HAP-1 (cell line): ENCODE measurements around the gene HCN2.
"Not testable (repeated sequence)": the region's sequence is repeated elsewhere in the genome, so short reads cannot be mapped to it uniquely, and the experiment has no call there.

ENCODE experiments used
- DNase-seq, 2 experiments: peaks; one replicate each; pipeline ENCODE4 v3.0.0-alpha.2; 2016 to 2020; ENCODE audit warnings: low spot score in 2 of 2
- H3K27me3 ChIP-seq: fragments of 250-450 bp; sonication (Bioruptor Pico); 2 replicates; pipeline ENCODE4 v1.5.1; 2020; ENCODE audit warnings: low read depth, mild to moderate bottlenecking, moderate library complexity
- H3K36me3 ChIP-seq: fragments of 250-450 bp; sonication (Bioruptor Pico); replicated peaks from 2 replicates; pipeline ENCODE4 v1.5.1; 2020; ENCODE audit warnings: mild to moderate bottlenecking
- H3K4me1 ChIP-seq: fragments of 250-450 bp; sonication (Bioruptor Pico); 2 replicates; pipeline ENCODE4 v1.5.1; 2020; ENCODE audit warnings: mild to moderate bottlenecking
- H3K4me3 ChIP-seq: fragments of 250-450 bp; sonication (Bioruptor Pico); 2 replicates; pipeline ENCODE4 v1.5.1; 2020; ENCODE audit warnings: mild to moderate bottlenecking, moderate library complexity
- H3K9me3 ChIP-seq: fragments of 250-450 bp; sonication (Bioruptor Pico); 2 replicates; pipeline ENCODE4 v1.5.1; 2020; ENCODE audit warnings: mild to moderate bottlenecking, moderate library complexity
- in situ Hi-C: fragments of 300-500 bp; cut with MboI; formaldehyde crosslinking; loops from 3 replicates; pipeline ENCODE4 v1.14.3; 2020; ENCODE audit warnings: low sequenced_read_pairs, inconsistent platforms, mixed read lengths

Gene HCN2

DNA sequence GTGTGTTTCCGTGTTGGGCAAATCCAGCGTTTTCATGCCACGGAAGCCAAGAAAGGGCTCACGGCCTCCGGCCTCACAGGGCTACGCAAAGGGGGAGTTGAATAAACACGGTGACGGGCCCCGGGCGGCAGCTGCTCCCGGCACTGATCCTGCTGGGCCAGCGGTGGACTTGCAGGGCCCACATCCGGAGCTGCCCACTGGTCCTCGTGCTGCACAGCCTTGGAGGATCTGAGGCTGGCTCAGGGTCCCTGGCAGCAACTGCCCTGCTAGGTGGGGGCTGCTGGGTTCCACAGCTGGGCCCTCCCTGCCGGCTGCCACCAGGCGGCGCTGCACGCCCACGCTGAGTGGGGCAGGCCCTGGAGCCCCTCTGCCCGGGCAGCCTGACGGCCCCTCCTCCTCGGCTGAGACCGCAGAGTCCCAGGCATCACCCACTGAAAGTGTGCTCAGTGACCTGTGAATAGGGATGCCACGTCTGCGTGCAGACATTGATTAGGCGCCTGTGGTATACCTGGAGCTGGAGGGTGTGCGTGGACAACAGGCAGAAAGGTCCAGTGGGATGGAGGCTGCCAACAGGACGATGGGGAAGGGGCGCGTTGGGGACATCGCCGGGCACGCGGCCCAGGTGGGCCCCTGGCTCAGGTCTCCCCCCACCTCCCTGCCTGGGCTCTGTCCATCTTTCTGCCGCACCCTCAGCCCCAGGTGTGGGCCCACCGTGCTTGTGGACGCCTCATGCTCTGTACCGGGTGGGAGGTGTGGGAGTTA, 5.3 kb upstream of the HCN2 start:
- H3K36me3 ChIP-seq, result peaks cover 28% of the 10 kb centered on the region
- peak; percentile 54 to 86 for DNase-seq
- H3K27me3 ChIP-seq, result peaks cover 10% of the 10 kb centered on the region
- peaks cover 10% of the 10 kb centered on the region for H3K4me1 ChIP-seq
- in situ Hi-C loops, result loop anchor here (25.0 kb wide), 1 partner anchor 153 kb away; no protein-coding TSS in a partner anchor
- no peaks in the 10 kb centered on the region for H3K9me3 ChIP-seq
- no peak overlapping the region for H3K4me3 ChIP-seq

DNA sequence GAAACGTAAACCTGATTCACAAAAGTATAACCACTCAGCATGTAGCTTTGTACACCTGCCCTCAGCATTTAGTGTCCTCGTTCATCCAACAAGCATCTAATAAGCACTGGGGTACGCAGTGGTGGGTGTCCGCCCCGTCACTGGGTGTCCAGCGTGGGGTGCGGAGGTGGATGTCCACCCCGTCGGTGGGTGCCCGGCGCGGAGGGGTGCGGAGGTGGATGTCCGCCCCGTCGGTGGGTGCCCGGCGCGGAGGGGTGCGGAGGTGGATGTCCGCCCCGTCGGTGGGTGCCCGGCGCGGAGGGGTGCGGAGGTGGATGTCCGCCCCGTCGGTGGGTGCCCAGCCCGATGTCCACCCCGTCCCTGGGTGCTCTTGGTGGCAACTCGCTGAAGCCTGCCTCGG, 4.5 kb upstream of the HCN2 start:
- in situ Hi-C loops, result loop anchor here (25.0 kb wide), 1 partner anchor 152 kb away; no protein-coding TSS in a partner anchor
- Histone ChIP-seq H3K4me1 (peaks cover 11% of the 10 kb centered on the region), H3K27me3 (peaks cover 11% of the 10 kb centered on the region), H3K36me3 (peaks cover 21% of the 10 kb centered on the region)
- not testable (repeated sequence) for H3K9me3 ChIP-seq, DNase-seq, H3K4me3 ChIP-seq

DNA sequence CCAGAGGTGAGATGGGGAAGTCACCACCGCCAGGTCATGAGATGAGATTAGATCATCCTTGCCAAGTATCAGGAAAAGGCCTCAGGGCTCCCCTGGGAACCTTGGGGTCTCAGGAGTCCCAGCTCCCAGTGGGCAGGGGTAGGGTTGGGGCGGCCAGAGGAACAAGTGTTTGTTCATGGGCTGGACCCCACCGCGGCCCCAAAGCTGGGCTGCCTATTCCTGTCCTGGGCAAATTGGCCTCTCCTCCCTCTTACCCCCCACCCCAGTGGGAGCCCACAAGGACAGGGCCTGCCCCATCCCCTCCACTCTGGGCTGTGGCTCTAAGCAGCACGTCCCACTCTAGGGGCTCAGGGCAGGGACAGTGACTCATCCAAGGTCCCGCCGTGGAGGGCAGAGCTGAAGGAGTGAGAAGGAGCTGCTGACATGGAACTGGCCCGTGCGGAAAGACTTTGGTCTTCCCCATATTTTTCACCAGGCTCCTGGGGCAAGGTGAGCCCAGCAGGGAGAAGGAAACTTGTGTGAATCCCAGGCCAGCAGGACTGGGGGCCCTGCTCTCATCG, 4.0 kb upstream of the HCN2 start:
- Histone ChIP-seq H3K36me3 (peaks cover 17% of the 10 kb centered on the region), H3K9me3 (no peaks in the 10 kb centered on the region), H3K27me3 (peaks cover 11% of the 10 kb centered on the region), H3K4me3 (no peak overlapping the region), H3K4me1 (peaks cover 11% of the 10 kb centered on the region)
- in situ Hi-C loops, result loop anchor here (25.0 kb wide), 1 partner anchor 152 kb away; no protein-coding TSS in a partner anchor
- peak in 1 of 2 experiments; percentile 42 for DNase-seq

DNA sequence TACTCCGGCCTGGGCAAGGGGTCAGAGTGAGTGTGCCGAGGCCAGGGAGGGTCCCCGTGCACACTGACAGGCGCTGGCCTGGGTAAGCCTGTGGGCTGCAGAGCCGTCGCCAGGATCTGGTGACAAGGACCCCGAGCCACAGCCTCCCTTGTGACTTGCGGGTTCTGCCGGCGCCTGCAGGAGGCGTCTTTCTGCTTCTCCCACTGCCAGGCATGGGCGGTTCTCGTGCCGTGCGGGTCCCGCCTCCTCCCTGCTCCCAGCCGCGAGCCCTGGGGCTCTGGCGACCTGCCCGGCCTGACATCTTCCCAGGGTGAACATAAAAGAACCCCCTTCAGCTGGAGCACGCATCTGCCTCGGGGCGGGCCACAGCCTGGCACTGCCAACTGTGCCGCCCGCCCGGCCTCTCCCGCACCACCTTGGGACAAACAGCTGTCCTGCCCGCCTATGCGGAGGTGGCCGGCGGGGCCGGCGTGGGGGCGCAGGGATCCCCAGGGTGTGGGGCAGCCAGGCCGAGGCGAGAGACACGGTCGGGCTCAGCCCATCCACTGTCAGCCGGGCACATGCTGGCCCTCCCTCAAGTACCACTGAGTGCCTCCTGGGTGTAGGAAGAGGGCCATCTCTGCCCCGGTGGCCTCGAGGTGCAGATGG, 1.5 kb upstream of the HCN2 start:
- DNase-seq, result peak; percentile 78 to 93
- Histone ChIP-seq H3K9me3 (no peaks in the 10 kb centered on the region), H3K27me3 (peaks cover 23% of the 10 kb centered on the region), H3K4me3 (no peak overlapping the region), H3K36me3 (peaks cover under 1% of the 10 kb centered on the region), H3K4me1 (peaks cover 11% of the 10 kb centered on the region)
- in situ Hi-C loops, result loop anchor here (25.0 kb wide), 1 partner anchor 149 kb away; no protein-coding TSS in a partner anchor

DNA sequence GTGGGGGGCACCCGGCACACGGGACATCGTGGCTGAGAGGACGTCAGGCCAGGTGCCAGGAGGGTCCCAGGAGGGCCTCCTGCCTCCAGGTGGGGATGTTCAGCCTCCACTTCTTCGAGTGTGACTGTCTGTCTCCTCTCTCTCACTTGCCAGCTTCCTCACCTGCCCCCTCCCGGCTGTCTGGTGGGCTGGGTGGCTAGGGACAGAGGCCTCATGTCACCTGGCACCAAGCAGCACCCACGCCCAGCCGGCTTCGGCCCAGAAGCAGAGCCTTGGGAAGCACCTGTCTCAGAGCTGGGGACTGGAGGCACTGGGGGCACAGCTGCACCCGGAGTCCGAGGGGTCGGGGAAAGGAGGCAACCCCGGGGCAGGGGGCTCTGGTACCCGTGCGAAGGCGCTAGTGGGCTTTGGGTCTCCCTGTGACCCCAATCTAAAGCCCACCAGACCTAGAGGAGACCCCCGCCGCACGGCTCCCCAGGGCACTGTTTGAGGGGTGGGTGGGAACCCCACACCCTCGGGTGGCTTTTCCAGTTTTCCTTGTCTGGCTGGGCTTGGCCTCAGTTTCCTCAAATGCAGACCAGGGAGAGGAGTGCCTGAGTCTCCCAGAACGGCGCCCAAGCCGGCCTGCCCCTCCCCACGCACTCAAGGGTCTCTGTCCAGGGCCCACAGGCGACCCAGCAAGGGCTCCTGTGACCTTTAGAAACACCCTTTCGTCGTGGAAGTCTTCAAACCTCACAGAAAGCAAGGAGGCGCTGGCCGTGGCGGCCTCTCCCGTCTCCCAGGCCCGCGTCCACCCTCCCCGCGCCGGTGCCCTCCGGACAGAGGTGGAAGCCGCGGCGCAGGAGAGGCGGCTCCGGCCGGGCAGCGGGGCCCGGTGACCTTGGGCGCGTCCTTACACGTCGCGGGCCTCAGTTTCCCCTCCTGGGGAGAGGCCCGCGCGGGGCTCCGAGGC, 664 bp upstream of the HCN2 start:
- Histone ChIP-seq H3K4me3 (peak overlapping the region; percentile 7; the same call in 1 of the 2 replicates), H3K4me1 (peaks cover 11% of the 10 kb centered on the region), H3K36me3 (no peaks in the 10 kb centered on the region), H3K9me3 (no peaks in the 10 kb centered on the region), H3K27me3 (peaks cover 27% of the 10 kb centered on the region)
- no peak for DNase-seq
- in situ Hi-C loops, result loop anchor here (25.0 kb wide), 1 partner anchor 148 kb away; no protein-coding TSS in a partner anchor

DNA sequence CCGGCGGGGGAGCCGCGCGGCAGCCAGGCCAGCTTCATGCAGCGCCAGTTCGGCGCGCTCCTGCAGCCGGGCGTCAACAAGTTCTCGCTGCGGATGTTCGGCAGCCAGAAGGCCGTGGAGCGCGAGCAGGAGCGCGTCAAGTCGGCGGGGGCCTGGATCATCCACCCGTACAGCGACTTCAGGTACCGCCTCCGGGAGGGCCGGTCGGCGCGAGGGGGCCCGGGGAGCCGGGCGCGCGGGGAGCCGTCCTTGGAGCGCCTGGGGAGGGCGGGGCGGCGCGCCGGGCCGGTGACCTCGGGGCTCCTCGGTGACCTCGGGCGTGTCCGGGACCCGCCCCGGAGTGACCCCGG, 690 bp downstream of the HCN2 start:
- no peak overlapping the region for H3K4me3 ChIP-seq
- in situ Hi-C loops, result loop anchor here (25.0 kb wide), 1 partner anchor 147 kb away; no protein-coding TSS in a partner anchor
- H3K4me1 ChIP-seq, result peaks cover 11% of the 10 kb centered on the region
- no peaks in the 10 kb centered on the region for H3K36me3 ChIP-seq
- peaks cover 34% of the 10 kb centered on the region for H3K27me3 ChIP-seq
- no peak for DNase-seq
- H3K9me3 ChIP-seq, result no peaks in the 10 kb centered on the region

DNA sequence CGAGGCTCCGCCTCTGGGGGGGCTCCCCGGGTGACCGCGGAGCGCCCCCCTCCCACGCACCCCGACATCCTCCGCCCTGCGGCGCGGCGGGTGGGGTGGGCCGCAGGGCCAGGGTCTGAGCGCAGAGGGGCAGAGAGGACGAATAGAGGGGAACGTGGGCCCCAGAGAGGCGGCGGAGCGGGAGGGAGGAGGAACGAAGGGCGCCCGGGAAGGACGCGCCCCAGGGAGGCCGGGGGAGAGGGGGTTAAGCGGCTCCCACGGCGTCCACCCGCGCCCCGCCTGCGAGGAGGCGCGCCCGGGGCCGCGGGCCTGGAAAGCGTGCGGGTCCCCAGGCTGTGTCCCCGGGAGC, 1.0 kb downstream of the HCN2 start:
- Histone ChIP-seq H3K36me3 (no peaks in the 10 kb centered on the region), H3K9me3 (no peaks in the 10 kb centered on the region), H3K4me1 (peaks cover 11% of the 10 kb centered on the region), H3K4me3 (no peak overlapping the region), H3K27me3 (peaks cover 37% of the 10 kb centered on the region)
- DNase-seq, result no peak
- in situ Hi-C loops, result loop anchor here (25.0 kb wide), 1 partner anchor 147 kb away; no protein-coding TSS in a partner anchor

DNA sequence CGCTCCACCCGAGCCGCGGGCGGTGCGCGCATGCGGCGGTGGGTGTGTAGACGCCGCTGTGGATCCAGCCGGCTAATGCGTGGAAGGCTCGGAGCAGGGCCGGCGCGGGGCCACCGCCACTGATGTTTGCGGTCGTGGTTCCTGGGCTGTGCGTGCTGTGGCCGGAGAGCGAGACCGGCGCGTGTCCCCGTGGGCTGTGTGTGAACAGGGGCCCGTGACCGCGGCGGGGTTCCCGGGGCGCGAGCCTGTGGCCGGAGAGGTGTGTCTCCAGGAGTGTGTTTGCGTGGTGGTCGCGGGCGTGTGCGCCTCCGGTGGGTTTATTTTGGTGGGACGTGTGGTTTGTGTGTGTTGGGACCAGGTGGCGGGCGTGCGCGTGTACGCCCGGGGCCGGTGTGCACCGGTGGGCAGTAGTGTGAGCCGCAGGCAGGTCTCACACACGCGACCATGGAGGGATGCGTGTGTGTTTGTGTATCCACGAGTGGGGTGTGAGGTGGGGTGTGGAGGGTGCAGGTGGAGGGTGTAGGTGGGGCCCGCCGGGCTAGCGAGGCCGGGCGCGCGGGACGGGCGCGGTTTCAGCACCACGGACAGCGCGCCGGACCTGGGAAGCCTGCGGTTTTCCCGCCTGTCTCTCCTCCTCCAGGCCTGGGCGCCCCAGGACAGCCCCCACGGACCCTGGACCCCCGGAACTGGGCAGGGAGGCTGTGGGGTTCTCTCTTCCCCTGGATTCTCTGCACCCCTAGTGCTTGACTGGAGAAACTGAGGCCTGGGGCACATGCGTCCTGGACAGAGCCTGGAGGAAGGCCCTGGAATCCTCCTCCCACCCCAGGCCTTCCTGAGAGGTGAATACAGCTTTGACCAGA, 1.6 kb downstream of the HCN2 start:
- H3K36me3 ChIP-seq, result no peaks in the 10 kb centered on the region
- peaks cover 38% of the 10 kb centered on the region for H3K27me3 ChIP-seq
- H3K4me3 ChIP-seq, result no peak overlapping the region
- DNase-seq, result peak in 1 of 2 experiments; percentile 63
- H3K4me1 ChIP-seq, result peaks cover 11% of the 10 kb centered on the region
- in situ Hi-C loops, result loop anchor here (25.0 kb wide), 1 partner anchor 146 kb away; no protein-coding TSS in a partner anchor
- no peaks in the 10 kb centered on the region for H3K9me3 ChIP-seq

DNA sequence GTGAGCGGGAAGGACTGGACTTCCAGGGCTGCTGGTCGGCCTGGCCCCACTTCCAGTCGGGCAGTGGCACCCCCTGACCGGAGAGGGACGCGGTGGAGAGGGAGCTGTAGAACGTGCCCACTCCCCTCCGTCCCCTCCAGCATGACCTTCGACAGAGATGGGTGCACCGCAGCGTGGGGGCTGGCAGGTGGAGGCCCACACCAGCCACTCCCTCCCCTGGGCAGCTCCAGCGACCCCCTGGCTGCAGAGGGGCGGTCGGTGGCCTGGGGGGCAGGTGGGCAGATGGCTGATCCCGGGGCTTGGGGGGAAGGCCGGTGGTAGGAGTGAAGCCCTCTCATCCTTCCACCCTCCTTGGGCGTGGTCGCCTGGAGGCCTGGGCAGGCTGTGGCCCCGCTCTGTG, 2.4 kb downstream of the HCN2 start:
- no peaks in the 10 kb centered on the region for H3K36me3 ChIP-seq
- H3K4me3 ChIP-seq, result no peak overlapping the region
- H3K27me3 ChIP-seq, result peaks cover 38% of the 10 kb centered on the region
- no peaks in the 10 kb centered on the region for H3K9me3 ChIP-seq
- DNase-seq, result no peak
- in situ Hi-C loops, result loop anchor here (25.0 kb wide), 1 partner anchor 145 kb away; no protein-coding TSS in a partner anchor
- peaks cover 11% of the 10 kb centered on the region for H3K4me1 ChIP-seq

DNA sequence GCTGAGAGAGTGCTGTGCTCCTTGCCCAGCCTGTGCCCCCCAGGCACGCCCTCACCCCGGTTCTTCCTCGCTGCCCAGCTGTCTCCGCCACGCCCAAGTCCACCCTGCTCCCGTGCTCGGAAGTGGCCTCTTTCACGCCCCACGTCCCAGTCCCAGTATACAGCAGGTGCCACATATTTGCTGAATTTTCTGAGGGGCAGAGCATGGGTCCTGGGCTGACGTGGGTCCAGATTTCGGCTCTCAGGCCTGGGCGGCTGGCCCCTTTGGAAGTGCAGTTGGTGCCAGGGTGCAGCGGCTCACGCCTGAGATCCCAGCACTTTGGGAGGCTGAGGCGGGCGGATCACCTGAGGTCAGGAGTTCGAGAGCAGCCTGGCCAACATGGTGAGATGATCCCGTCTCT, 3.4 kb downstream of the HCN2 start:
- H3K4me3 ChIP-seq, result no peak overlapping the region
- DNase-seq, result no peak
- no peaks in the 10 kb centered on the region for H3K36me3 ChIP-seq
- H3K9me3 ChIP-seq, result no peaks in the 10 kb centered on the region
- peaks cover 38% of the 10 kb centered on the region for H3K27me3 ChIP-seq
- H3K4me1 ChIP-seq, result peaks cover 7% of the 10 kb centered on the region
- in situ Hi-C loops, result loop anchor here (25.0 kb wide), 1 partner anchor 144 kb away; no protein-coding TSS in a partner anchor

DNA sequence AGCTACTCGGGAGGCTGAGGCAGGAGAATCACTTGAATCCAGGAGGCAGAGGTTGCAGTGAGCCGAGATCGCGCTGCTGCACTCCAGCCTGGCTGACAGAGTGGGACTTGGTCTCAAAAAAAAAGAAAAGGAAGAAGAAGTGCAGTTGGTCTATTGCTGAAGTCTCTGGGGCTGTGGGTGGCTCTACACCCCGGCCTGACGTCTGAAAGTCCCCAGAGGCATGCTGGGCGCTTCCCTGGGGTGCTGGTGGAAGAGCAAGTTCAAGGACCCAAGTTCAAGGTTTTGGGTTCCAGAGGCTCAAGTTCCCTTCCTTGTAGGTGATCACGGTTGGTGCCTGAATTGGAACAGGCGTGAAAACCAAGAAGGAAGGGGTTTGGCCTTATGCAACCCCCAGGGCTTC, 3.8 kb downstream of the HCN2 start:
- Histone ChIP-seq H3K9me3 (no peaks in the 10 kb centered on the region), H3K36me3 (no peaks in the 10 kb centered on the region), H3K27me3 (peaks cover 34% of the 10 kb centered on the region), H3K4me1 (peaks cover 4% of the 10 kb centered on the region), H3K4me3 (no peak overlapping the region)
- DNase-seq, result no peak
- in situ Hi-C loops, result loop anchor here (25.0 kb wide), 1 partner anchor 144 kb away; no protein-coding TSS in a partner anchor

DNA sequence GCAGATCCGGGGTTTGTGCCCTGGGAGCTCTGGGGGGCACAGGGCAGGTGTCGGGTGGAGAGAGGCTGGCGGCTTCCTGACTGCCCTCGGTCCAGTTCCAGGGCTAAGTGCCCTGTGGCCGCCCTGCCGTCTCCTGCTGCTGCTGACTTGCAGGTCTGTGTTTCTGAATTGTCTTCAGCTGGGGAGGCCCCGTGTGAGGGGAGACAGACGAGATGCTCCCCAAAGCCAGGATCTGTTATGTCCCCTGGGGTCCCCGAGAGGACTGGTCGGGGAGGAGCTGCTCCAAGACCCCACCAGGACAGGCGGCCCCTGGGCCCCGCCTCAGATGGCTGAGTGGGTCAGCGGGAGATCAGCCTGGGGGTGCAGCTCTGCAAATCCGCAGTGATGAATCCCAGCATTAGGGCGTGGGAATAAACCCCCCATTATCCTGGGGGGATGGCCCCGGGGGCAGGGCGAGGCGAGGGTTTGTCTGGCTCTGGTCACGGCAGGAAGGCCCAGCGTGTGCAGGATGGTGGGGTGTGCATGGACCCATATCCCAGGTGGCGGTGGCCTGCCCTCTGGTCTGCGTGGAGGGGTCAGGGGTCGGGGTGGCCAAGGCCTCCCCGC, 4.7 kb downstream of the HCN2 start:
- H3K36me3 ChIP-seq, result no peaks in the 10 kb centered on the region
- H3K4me1 ChIP-seq, result peaks cover 1% of the 10 kb centered on the region; the same call in 1 of the 2 replicates
- no peak overlapping the region for H3K4me3 ChIP-seq
- H3K27me3 ChIP-seq, result peaks cover 28% of the 10 kb centered on the region
- in situ Hi-C loops, result loop anchor here (25.0 kb wide), 1 partner anchor 143 kb away; no protein-coding TSS in a partner anchor
- H3K9me3 ChIP-seq, result no peaks in the 10 kb centered on the region
- no peak for DNase-seq
